Cerebellar cortex (tissue), 1 donor: ENCODE measurements around the gene MMS19.
A peak's percentile ranks its signal among the peaks of the same experiment; 100 is the strongest.
"Not testable (repeated sequence)": the region's sequence is repeated elsewhere in the genome, so short reads cannot be mapped to it uniquely, and the experiment has no call there.

Source experiments
- DNase-seq: peaks from one replicate; pipeline ENCODE4 v3.0.0-alpha.2; 2015; ENCODE audit warnings: low spot score

The MMS19 gene

DNA sequence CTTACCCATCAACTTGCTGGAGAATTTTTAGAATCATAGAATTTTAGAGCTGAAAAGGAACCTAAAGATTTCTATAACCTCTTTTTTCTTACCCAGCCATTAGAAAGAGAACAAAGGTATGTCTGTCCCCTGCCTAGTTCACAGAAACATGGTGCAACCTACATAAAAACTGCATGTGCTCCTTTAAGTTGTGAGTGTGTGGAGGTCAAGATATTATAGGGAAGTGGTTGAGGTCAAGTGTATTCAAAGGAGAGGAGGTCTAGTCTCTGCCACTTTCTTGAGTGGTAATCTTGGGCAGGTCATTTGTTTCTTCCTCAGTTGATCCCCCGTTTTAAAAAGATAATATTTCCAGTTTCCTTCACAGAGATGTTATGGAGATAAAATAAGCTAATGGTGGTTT is 6.9 kb upstream of the MMS19 start:
- no peak for DNase-seq

DNA sequence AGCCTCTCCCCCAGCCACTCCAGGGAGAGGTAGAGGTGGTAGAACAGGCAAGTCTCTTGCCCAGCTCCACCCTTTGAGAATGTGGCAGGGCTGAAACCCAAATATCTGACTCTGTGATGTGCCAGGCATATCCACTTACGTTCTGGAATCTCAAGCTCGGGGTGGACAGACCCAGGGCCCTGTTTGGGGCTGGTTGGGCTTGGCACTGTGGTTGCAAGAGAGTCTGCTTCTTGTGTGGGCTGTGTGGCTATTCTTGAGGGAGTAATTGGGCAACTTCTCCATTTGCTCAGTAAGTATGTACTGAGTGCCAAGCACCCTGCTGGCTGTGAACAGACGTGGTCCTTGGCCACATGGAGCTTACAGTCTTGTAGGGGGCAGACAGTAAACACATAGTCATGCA is 5.2 kb upstream of the MMS19 start:
- DNase-seq = no peak

DNA sequence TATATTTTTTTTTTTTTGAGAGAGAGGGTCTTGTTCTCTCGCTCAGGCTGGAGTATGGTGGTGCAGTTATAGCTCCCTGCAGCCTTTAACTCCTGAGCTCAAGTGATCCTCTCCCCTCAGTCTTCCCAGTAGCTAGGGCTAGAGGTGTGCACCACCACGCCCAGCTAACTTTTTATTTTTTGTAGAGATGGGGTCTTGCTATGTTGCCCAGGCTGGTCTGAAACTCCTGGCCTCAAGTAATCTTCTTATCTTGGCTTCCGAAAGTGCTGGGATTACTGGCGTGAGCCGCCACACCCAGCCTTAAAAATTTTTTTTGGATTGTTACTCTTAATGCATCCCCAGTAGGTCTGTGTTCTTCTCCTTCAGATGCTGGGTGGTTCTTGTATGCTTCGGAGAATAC is 4.7 kb upstream of the MMS19 start:
- no peak for DNase-seq

DNA sequence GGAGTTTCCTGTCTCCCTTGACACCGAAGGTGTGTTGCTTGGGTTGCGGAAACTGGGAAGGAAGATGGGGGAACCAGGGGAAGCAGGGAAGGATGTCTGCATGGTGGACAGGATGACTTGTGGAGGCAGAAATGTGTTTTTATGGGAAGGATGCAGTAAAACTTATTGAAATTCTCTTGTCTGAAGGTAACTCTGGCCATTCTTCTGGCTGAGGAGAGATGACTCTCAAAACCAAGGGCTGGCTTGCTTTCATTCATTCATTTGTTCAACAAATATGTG is 2.0 kb upstream of the MMS19 start:
- no peak for DNase-seq

DNA sequence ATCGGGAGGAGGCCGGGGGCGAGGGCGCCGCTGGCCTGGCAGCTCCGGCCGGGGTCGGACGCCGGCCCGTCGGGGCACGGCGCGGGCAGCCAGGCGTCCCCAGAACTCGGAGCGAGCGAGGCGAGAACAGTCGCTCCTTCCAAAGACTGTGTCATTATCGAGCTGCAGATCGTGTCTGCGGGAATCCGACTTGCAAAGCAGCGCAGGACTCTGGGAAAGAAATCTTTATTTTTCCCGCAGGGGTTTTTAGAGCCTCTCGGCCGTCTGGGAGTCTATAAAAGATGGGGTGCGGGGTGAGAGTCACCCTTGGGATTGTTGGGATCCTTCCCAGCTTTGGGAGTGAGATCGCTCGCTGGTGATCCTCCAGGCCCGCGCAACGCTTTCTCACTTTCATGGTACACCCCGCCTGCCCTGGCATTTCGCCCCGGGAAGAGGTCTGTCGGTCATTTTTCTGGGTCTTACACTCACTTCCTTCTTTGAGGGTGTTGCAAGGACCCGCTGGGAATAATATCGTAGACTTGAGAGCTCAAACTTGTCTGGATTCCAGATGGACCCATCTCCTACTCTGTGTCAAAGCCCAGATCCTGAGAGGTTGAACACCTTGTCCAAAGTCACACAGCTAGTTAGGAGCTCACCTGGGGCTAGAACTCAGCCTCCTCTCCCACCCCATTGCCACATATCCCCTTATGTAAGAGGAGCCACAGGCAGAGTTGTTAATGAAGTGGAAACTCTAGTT is 1.5 kb upstream of the MMS19 start:
- peak; percentile 47 for DNase-seq

DNA sequence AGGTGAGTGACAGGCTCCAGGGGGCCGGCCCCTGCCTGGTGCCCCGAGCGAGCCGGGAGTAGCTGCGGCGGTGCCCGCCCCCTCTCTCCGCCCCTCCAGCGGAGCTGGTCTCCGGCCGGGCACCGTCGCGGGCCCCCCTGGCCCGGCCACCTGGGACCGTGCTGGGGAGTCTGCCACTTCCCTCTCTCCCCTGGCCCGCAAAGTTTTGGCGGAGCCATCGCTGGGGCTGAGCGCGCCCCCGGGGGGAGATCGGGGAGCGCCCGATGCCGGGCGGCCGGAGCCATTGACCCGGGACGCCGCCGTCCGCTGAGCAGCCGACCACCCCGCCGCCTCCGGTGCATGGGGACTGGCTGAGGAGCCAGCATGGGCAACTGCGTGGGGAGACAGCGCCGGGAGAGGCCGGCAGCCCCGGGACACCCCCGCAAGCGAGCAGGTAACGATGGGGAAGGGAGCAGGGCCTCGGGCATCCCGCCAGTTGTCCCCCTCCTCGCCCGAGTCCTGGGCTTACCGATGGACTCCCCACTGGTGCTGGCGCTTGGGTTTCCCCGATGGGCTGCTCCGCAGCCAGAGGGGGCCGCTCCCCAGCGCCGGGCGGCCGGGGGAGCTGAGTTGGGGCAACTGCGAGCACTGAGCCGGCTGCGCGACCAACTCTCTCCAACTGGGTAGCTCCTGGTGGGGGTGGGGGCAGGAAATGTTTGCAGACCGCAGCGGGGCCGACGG is 779 bp upstream of the MMS19 start, which contains the start of gene UBTD1:
TSS of gene UBTD1 (plus strand) at position 84 of the 720 bp plus-strand sequence. CDS start at position 364, 280 bp downstream.
- no peak for DNase-seq

DNA sequence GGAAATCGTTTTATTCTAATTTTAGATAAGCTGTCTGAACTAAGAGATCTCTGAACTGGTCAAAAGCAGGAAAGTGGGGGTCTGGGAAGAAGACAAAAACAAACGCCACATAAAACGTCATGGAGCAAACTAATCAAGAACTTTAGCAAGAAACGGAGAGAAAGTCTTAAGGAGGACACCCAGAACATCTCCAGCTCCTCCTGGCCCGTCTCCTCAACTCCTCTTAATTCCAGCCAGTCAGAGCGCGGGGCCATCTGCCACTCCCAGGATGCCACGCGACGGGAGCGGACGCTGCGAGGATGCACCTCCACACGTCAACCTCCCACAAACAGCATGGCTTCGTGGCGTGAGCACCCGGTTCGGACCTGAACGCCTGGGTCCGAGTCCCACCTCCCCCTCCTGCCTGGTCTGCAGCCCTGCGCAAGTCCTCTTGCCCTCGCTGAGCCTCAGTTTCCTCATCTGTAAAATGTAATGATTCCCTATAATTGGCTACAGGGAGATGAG is 598 bp downstream of the MMS19 start:
- peak; percentile 88 for DNase-seq

DNA sequence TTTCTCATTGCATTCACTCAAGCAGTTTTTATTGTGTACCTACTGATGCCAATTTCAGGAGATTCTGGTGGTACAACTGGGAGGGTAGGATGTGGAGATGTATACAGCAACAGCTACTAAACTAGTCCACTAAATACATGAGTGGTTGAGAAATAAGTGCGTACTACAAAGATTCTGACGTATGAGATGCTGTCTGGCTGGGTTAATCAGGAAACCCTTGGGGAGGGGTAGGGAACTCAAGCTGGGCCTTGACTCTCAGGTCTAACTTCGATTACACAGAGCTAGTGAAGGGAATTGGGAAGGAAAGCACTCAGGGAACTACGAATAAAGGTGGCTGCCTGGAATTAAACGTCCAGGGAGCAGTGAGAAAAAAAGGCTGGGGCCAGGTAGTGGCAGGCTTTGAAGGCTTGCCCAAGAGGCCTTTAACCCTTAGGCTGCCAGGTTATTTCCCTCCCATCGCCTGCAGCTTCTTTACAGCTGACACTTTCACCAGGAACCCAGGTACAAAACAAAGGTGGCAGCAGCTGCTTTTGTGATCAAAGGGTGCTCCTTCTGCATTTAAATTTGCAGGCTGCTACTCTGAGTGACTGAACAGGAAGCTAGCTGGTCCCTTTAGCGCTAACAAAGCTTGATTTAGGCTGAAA is 3.2 kb downstream of the MMS19 start:
- DNase-seq = peak; percentile 26

DNA sequence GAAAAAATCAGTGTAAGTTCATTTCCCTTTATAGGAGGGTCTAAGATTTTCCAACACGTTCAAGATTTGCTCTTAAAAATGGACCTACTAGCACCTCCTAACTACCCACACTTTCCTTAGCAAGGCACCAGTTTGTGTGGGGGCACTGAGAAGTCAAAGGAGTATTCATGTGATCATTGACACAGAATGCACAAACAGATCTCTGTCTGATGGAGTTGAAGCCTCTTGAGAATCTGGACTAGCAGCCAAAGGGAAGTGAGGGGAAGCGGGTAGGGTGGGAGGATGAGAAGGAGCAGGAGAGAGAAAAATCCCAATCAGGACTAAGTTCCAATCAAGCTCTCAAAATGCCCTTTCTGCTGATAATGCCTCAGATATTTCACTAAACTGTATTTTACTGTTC is 4.1 kb downstream of the MMS19 start:
- peak; percentile 25 for DNase-seq

DNA sequence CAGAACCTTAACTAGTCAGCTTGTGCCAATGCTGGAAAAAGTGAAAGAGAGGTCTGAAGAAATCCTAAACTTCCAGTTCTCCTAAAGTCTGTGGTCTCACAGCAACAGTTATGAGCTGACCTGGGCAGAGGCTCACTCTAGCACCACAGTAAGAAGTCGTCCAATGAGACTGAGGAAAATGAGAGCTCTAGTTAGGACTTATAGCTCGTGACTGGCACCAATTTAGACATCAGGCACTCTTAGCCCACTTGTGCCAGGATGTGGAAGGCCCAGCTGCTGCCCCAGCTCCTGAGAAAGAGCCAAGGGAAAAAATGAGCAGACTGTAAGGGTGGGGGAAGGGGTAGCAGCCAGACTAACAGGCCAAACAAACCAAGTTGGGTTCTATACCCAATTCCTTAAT is 7.6 kb downstream of the MMS19 start:
- peak; percentile 37 for DNase-seq

DNA sequence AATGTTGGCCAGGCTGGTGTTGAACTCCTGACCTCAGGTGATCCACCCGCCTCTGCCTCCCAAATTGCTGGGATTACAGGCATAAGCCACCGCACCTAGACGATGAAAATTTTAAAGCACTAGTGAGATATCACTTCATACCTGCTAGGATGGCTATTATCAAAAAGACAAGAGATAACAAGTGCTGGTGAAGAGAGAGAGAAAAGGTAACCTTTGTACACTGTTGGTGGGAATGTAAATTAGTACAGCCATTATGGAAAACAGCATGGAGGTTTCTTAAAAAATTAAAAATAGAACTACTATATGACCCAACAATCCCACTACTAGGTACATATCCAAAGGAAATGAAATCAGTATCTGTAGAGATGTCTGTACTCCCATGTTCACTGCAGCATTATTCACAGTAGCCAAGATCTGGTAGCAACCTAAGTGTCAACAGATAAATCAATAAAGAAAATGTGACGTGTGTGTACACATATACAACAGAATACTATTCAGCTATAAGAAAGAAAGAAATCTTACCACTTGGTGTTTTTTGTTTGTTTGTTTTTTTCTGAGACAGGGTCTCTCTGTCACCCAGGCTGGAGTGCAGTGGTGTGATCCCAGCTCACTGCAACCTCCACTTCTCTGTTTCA is 12.5 kb downstream of the MMS19 start:
- no peak for DNase-seq

DNA sequence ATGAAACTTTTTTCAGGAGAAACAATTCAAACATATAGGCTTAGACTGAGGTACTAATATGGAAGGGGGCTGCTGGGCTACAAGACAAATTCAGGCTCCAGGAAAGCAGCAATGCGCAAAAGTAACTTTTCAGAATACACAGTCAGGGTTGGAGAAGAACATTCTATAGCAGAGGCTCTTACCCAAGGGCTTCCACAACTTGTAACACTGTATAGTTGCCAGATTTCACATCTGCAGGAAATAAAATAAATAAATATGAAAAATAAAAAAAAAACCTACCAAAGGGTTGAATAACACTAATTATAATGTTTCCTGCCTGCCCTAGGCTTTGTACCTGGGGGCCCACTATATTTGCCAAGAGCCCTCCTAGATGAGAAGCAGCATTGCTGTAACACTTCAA is 14.3 kb downstream of the MMS19 start:
- no peak for DNase-seq

DNA sequence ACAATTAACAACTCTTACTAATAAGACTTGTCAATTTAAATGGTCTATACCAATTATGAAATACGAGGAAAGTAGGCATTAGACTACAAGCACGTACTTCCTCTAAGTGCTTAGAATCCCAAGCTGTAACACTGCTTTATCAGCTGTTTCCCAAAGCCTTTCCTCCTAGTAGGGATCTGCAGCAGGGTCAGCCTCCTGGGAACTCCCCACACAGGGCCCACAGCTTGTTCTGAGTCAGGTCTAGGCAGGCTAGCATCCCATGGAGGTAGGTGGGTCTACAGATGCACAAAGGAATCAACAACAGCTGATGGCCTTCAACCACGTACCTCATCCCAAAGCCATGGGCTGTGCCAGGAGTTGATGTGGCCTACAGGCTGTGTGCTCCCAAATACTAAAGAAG is 14.7 kb downstream of the MMS19 start:
- DNase-seq = no peak

DNA sequence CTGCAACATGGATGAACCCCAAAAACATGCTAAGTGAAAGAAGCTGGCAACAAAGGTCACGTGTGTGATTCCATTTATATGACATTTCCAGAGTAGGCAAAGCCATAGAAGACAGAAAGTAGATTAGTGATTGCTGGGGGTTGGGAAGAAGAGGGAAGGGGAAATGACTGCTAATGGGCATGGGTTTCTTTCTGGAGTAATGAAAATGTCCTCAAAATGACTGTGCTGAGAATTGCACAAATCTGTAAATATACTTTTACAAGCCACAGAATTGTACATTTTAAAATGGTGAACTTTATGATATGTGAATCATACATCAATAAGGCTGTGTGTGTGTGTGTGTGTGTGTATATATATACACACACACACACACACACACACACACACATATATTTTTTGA is 15.8 kb downstream of the MMS19 start:
- no peak for DNase-seq

DNA sequence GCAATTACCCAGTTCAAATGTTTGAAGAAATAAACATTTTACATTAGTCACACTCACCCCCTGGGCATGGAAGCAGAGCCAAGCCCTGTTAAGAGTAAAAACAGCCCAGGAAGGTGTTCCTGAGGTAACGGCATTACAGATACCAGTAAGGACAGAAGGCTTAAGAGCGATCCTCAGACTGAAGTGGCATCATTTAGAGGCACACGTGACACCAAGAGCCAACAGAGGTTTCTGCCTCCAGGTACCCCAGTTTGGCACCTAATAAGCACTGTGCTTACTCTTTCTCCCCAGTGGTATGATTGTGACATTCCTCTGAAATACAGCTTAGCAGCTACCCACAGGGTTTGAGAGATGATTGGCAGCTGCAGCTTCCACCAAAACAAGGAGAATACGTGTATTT is 17.2 kb downstream of the MMS19 start:
- DNase-seq = no peak

DNA sequence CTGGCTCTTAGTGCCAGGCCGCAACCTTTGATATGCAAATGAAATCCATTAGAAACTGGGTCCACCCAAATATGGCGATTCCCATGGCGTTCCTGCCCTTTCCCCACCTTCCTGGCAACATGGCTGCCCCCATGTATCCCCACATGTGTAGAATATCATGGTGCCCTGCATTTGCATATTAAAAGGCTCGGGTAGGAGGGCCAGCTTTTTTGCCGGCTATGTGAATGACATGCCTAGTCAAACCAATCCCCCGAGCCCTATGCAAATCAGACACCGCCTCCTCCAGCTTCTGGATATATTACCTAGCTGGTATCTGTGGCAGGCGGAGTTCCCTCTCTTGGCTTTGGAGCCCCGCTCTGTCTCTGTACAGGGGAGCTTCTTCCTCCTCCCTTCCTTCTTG is 18.3 kb downstream of the MMS19 start:
- DNase-seq = no peak

DNA sequence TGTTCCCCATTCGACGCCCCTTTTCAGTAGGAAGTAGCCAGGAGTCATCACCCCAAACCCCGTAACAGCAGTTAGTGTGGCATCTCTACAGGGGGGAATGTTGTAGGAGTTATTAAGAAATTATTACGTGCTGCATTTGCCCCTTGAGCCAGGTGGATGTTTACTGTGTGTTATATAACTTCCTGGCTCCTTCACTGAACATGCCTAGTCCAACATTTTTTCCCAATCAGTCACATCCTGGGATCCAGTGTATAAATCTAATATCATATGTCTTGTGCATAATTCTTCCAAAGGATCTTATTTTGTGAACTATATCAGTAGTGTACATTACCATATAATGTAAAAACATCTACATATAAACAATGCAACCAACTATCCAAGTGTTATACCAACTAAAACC is 18.8 kb downstream of the MMS19 start:
- not testable (repeated sequence) for DNase-seq

DNA sequence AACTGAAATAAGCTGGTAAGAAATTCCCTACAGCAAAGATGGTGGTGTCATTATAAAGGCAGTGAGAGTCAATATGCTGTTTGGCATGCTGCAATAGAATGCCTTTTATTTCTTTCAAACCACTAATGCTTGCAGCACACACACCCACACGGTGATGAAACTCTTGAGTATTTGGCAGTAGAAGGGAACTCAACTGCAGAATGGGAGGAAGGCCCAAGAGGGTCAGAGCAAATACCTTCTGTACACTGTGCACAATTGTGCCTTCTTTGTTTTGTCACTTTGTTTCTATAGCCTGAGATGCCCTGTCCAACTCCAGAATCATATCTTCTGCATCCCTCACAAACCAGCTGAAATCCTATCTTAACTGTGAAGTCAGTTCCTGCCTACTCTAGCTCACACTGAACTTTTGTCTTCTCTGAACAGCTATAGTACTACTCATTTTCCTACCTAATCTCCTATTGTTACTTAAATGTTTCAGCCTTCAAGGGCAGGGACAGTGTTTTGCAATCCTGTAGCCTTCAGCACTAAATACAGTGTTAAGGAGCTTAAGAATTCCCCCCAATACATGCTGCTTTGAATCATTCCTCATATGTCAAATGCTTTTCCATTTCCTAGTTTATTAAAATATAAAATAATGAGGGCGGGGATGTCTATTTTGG is 22.2 kb downstream of the MMS19 start:
- no peak for DNase-seq

DNA sequence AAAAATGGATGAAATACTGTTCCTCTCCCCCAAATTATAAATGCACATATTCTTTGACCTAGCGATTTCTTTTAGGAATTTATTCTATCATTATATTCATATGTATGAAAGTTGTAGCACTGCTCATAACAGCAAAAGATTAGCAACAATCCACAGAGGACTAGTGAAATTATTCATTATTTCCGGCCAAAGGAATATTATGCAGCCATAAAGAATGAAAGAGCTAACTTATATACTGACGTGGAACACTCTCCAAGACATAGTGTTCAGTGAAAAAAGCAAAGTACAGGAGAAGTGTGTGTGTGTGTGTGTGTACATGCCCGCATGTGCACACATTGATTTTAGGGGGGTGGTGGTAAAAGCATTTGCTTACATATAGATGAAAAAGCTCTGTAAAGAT is 23.3 kb downstream of the MMS19 start:
- DNase-seq = no peak

DNA sequence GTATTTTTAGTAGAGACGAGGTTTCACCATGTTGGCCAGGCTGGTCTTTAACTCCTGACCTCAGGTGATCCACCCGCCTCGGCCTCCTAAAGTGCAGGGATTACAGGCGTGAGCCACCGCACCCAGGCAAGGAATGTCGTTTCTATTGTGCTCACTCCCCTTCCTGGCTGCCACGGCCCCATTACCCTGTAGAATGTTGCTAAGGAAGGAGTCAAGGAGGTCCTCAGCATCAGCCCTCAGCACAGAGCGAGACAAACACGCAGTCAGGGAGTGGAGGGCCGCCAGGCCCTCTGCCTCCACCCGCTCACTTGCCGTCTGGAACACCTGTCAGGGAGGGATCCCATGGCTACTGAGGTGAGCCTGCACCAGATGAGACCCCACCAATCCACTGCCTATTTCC is 29.4 kb downstream of the MMS19 start:
- DNase-seq = not testable (repeated sequence)

DNA sequence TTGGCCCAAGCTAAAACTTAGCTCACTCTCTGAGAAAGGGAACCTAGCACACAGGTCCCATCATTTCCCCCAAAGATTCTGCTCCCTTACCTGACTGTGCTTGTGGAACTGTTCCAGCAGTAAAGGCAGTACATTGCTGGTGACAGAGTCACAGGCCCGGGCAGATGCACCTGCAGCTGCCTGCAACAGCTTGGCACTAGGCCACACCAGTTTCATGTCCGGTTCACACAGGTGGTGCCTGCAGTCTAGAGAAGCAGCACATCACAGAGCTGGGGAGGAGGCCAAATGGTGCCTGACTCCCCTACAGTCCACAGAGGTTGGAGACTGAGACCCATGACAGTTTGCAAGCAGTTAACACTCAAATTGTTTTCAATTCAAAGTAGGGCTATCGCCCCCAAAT is 30.1 kb downstream of the MMS19 start:
- no peak for DNase-seq

DNA sequence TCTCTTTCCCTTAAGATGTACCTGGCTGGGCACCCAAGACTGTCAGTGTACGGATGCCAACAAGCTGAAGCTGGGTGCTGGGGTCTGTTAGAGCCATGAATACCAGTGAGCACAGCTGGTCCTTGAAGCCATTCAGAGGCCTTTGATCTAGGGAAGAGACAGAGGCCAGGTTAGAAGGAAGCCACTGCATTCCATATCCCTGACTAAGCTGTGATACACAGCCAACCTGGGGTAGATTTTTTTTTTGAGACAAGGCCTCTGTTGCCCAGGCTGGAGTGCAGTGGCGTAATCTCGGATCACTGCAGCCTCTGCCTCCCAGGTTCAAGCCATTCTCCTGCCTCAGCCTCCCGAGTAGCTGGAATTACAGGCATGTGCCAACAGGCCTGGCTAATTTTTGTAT is 31.5 kb downstream of the MMS19 start:
- DNase-seq = no peak
